Stimulated activated CD8-positive, alpha-beta memory T cell treated with anti-CD3 and anti-CD28 coated beads, Interleukin-4, amount 100 ng/mL, for 1 hour (primary cell): ENCODE measurements around the gene PLAC1.

Experiments
- DNase-seq, 2 donors: peaks; one replicate each; pipeline ENCODE4 v3.0.0-alpha.2; 2020; ENCODE audit warnings: low read depth in 2 of 2, low spot score in 1 of 2

The PLAC1 gene

DNA sequence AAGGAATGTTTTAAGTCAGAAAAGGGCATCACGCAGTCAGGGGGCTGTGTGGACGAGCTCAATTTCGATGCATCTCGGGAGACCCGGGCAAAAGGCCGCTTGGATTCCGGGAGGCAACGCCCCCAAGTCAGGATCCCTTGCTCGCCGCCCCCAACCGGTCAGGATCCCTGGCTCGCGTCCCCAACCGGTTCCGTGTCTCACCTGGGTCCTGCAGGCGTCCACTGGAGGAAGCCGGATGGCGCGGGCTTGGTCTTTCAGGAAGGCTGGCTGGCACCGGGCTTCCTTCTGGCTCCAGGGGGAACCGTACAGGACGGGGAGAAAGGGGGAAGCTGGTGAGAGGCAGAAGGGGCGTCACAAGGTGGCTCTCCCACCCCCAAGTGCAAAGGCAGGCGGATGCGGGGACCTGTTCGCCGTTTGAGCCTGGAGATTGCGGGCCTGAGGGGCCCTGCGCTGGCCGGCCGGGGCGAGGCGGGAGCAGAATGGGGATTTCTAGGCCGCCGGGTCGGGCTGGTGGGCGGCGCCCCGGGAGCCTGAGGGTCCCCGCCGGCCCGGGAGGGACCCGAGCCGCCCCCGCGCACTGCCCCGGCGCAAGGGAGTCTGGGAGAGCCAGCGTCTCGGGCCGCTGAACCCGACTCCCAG, 113.6 kb downstream of the PLAC1 start:
- no peak for DNase-seq

DNA sequence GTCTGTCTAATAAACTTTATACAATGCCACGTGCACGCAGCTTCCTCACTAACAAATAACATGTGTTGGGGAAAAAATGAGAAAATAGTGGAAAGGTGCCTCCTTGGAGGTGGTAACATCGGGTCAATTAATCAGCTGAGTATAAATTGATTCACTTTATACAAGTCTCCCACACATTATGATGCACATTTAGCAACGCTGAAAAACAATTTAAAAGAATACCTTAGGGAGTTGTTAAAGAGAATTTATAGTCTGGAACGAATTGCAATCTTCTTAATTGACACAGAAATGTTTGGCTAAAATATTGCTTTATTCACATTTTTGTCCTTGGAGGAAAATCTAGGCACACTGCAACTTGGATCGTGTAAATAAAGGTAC, 114.1 kb downstream of the PLAC1 start:
- no peak for DNase-seq

GRCh38 chrX:134543288-134543687, 115.0 kb downstream of the PLAC1 start:
- no peak for DNase-seq

- DNase-seq, result no peak
These were observed 115.8 kb downstream of the PLAC1 start for GRCh38 chrX:134542485-134542884.

GRCh38 chrX:134541906-134542305, 116.4 kb downstream of the PLAC1 start:
- no peak for DNase-seq

DNA sequence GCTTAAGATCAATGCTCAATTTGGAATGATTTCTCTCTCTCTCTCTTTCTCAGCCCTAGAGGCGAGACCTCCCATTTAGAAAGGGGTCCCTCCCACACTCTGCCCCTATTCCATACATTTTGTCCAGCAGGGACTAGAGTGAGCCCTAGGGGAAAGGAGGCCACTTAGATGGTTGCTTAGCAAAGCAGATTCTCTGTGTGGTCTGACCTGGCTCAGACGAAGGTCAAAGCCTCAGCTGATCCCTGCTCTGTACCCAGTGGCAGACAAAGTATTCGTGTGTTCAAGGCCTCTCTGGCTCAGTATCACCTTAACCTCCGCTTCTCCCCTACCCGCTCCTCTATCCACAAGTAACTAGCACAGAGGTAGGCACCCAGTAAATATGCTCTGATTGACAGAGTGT, 120.0 kb downstream of the PLAC1 start:
- DNase-seq, result no peak

GRCh38 chrX:134537179-134537955, 120.9 kb downstream of the PLAC1 start:
- no peak for DNase-seq

DNA sequence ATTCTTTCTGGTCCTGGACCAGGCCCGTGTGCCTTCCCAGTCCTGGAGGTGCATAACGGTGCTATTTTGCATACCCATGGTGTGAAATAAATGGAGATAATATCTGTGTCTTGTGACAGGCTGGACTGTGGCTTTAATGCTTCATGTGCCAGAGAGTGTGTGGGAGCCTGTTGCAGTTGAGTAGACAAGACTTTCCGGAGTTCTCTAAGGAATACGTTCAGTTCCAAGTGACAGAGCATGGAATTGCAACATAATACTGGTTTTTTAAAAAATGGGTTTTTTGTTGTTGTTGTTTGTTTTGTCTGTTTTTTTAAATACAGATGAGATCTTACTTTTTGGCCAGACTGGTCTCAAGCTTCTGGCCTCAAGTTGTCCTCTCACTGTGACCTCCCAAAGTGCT, 124.3 kb downstream of the PLAC1 start:
- DNase-seq, result no peak

DNA sequence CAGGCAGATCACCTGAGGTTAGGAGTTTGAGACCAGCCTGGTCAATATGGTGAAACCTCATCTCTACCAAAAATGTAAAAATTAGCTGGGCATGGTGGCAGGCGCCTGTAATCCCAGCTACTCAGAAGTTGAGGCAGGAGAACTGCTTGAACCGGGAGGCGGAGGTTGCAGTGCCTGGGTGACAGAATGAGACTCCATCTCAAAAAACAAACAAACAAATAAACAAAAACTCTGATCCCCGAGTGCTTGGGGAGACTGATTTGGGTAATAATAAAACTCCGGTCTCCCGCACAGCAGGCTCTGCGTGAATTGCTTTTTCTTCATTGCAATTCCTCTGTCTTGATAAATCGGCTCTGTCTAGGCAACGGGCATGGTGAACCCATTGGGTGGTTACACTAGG, 124.9 kb downstream of the PLAC1 start:
- DNase-seq, result no peak

GRCh38 chrX:134530845-134531244, 127.4 kb downstream of the PLAC1 start:
- no peak for DNase-seq

- no peak for DNase-seq
These were observed 128.8 kb downstream of the PLAC1 start for GRCh38 chrX:134529481-134529880.

DNA sequence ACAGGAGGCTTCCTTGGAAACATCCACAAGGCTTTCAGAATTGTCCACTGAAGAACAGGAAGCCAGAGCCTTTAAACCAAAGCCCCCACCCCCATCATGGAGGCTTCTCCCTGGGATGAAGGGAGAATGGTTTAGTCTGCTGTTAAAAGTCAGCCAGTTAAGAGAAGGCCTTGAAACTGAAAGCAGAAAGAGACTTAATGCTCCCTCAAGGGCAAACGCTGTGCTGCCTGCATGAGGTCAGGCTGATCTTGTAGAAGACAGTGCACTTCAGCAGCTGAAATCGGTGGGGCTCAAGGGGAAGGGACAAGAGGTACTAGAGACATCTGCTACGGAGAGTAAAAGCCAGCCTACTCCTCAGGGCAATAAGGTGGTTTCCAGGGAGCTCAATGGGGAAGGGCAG, 129.3 kb downstream of the PLAC1 start:
- no peak for DNase-seq

DNA sequence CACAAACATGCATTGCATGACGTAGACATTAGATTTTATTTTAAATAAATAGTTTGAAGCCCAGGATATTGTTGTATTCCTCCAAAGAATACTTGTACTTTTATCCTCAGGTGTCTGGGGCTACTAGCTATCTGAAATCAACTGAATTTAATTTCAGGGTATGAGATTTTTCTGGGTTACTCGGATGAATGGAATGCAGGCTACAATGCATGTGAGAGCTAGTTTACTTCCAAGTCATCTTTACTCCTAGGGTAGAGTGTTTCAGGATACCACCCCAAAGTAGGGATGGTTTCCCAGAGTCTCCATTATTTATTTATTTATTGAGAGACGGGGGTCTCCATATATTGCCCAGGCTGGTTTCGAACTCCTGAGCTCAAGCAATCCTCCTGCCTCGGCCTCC, 131.9 kb downstream of the PLAC1 start:
- DNase-seq, result no peak

DNA sequence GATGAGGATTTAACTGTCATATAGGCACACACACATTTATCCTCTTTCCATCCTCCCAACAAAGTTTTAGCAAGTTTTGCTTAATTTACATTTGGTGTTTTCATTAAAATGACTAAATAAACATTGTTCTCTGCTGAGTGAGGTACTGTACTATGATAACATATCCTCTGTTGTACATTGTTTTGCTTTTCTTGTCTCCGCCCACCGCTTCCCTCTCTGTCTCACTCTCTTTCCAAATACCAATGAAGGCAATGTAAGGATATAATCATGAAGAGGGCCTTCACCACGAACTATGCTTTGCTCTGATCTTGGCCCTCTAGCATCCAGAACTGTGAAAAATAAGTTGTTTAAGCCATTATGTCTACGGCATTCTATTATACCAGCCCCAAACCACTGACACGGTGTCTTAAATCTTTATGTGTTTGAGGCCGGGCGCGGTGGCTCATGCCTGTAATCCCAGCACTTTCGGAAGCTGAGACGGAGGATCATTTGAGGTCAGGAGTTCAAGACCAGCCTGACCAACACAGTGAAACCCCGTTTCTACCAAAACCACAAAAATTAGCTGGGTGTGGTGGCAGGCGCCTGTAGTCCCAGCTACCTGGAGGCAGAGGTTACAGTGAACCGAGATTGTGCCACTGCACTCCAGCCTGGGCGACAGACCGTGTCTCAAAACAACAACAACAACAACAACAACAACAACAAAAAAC, 133.0 kb downstream of the PLAC1 start:
- DNase-seq, result no peak

- no peak for DNase-seq
These were observed 134.1 kb downstream of the PLAC1 start for GRCh38 chrX:134524181-134524580.

DNA sequence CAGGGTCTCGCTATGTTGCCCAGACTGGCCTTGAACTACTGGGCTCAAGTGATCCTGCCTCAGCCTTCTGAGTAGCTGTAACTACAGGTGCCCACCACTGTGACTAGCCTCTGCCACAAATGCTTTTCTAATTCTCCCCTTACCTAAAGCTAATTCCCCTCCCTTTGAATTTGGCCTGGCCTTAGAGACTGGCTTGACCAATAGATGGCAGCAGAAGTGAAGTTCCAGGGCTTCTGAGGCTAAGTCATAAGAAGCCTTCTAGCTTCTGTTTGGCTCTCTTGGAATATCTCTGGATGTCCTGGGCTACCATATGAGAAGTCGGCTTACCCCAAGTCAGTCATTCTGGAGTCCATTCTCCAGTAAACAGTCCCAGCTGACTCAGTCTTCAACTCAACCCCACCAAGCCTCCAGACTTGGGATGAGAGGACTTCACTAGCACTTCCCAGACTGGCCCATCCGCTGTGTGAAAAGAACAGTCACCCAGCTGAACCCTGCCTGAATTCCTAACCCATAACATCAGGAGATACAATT, 137.3 kb downstream of the PLAC1 start:
- DNase-seq, result no peak
